Neural cell (in vitro differentiated cells): ENCODE data around the gene NKD1. TPM values are rescaled to one million over a fixed set of nuclear protein-coding genes. Genes with fewer than 3 reads are reported as not detected.

ENCODE experiments used
- H2AFZ ChIP-seq: fragments of 200-600, 300-800 bp; sonication (generic), shearing (Covaris generic); 2 replicates; pipeline ENCODE4 v1.6.0; 2014; ENCODE audit warnings: low read depth, mild to moderate bottlenecking, antibody characterized with exemption, low read length, moderate library complexity
- H3F3A ChIP-seq: fragments of 200-600 bp; shearing (Covaris generic); 2 replicates; pipeline ENCODE4 v1.6.1; 2016; ENCODE audit warnings: mild to moderate bottlenecking, moderate library complexity, mixed read lengths, antibody characterized with exemption, low read length; ENCODE audit not compliant: insufficient read depth, poor library complexity, severe bottlenecking
- H3K27ac ChIP-seq: fragments of 200-600, 300-800 bp; sonication (generic), shearing (Covaris generic); 2 replicates; pipeline ENCODE4 v1.5.1; 2014; ENCODE audit warnings: mild to moderate bottlenecking, low read length, moderate library complexity
- H3K27me3 ChIP-seq: fragments of 300-800, 200-600 bp; sonication (generic), shearing (Covaris generic); 2 replicates; pipeline ENCODE4 v1.6.0; 2014; ENCODE audit warnings: mild to moderate bottlenecking, low read depth, low read length, moderate library complexity; ENCODE audit not compliant: insufficient read depth
- H3K36me3 ChIP-seq: fragments of 300-800, 200-600 bp; sonication (generic), shearing (Covaris generic); 2 replicates; pipeline ENCODE4 v1.5.1; 2014; ENCODE audit warnings: mild to moderate bottlenecking, antibody characterized with exemption, low read length, moderate library complexity; ENCODE audit not compliant: insufficient read depth
- H3K4me2 ChIP-seq: fragments of 300-800, 200-600 bp; sonication (generic), shearing (Covaris generic); 2 replicates; pipeline ENCODE4 v1.6.0; 2014; ENCODE audit warnings: mild to moderate bottlenecking, low read length
- H3K4me3 ChIP-seq: fragments of 300-800, 200-600 bp; sonication (generic), shearing (Covaris generic); 2 replicates; pipeline ENCODE4 v1.5.1; 2014; ENCODE audit warnings: mild to moderate bottlenecking, low read length, moderate library complexity
- H3K79me2 ChIP-seq: fragments of 200-600 bp; shearing (Covaris generic); replicated peaks from 2 replicates; pipeline ENCODE4 v1.6.0; 2014; ENCODE audit warnings: mild to moderate bottlenecking, low read length, moderate library complexity; ENCODE audit not compliant: insufficient read depth
- H3K9ac ChIP-seq: fragments of 300-800, 200-600 bp; sonication (generic), shearing (Covaris generic); 2 replicates; pipeline ENCODE4 v1.6.1; 2016; ENCODE audit warnings: mild to moderate bottlenecking, low read length, mixed read lengths
- H3K9me2 ChIP-seq: fragments of 200-600 bp; shearing (Covaris generic); 2 replicates; pipeline ENCODE4 v1.6.1; 2016; ENCODE audit warnings: mild to moderate bottlenecking, low read length, mixed read lengths; ENCODE audit not compliant: insufficient read depth
- H3K9me3 ChIP-seq: fragments of 200-600, 300-800 bp; sonication (generic), shearing (Covaris generic); 2 replicates; pipeline ENCODE4 v1.6.1; 2016; ENCODE audit warnings: mild to moderate bottlenecking, mixed run types, low read length, moderate library complexity, mixed read lengths
- H4K20me1 ChIP-seq: fragments of 200-600 bp; shearing (Covaris generic); 2 replicates; pipeline ENCODE4 v1.6.1; 2016; ENCODE audit warnings: mild to moderate bottlenecking, mixed run types; ENCODE audit not compliant: insufficient read depth
- CTCF ChIP-seq: fragments of 450-650 bp; IDR thresholded peaks from 2 replicates; pipeline ENCODE4 v1.5.1; 2014; ENCODE audit warnings: antibody characterized with exemption, mild to moderate bottlenecking, moderate library complexity; ENCODE audit not compliant: poor library complexity, severe bottlenecking
- EP300 ChIP-seq: fragments of 450-650 bp; conservative IDR thresholded peaks from 2 replicates; pipeline ENCODE4 v1.6.1; 2014; ENCODE audit warnings: antibody characterized with exemption, mild to moderate bottlenecking, moderate library complexity; ENCODE audit not compliant: poor library complexity, severe bottlenecking
- EZH2 ChIP-seq: fragments of 200-600, 300-800 bp; shearing (Covaris generic), sonication (generic); IDR thresholded peaks from 2 replicates; pipeline ENCODE4 v1.6.1; 2014; ENCODE audit warnings: antibody characterized with exemption, low read length, borderline replicate concordance, mild to moderate bottlenecking; ENCODE audit not compliant: insufficient read depth, poor library complexity, severe bottlenecking
- MXI1 ChIP-seq: fragments of 450-650 bp; conservative IDR thresholded peaks from 2 replicates; pipeline ENCODE4 v1.6.1; 2014; ENCODE audit warnings: antibody characterized with exemption, mild to moderate bottlenecking; ENCODE audit not compliant: poor library complexity, severe bottlenecking
- POLR2AphosphoS5 ChIP-seq: IDR thresholded peaks from 2 replicates; pipeline ENCODE4 v1.6.1; 2012
- RAD21 ChIP-seq: fragments of 450-650 bp; conservative IDR thresholded peaks from 2 replicates; pipeline ENCODE4 v1.6.1; 2014; ENCODE audit warnings: antibody characterized with exemption, mild to moderate bottlenecking, moderate library complexity
- REST ChIP-seq: IDR thresholded peaks from 2 replicates; pipeline ENCODE4 v1.6.1; 2012; ENCODE audit warnings: borderline replicate concordance
- SMC3 ChIP-seq: fragments of 450-650 bp; conservative IDR thresholded peaks from 2 replicates; pipeline ENCODE4 v1.6.1; 2014; ENCODE audit warnings: antibody characterized with exemption, mild to moderate bottlenecking, moderate library complexity; ENCODE audit not compliant: poor library complexity
- TAF1 ChIP-seq: IDR thresholded peaks from 2 replicates; pipeline ENCODE4 v1.6.1; 2012; ENCODE audit warnings: low read depth
- polyA plus RNA-seq: library from polyadenylated mRNA; depleted of rRNA; stranded (reverse); fragments of >200 nt; gene quantifications from 2 replicates; pipeline ENCODE4 v1.2.3, GENCODE V29; 2014

NKD1 gene
- polyA plus RNA-seq, 1 donor from 2014 or later: 1.1 TPM

GRCh38 chr16:50559804-50560514 lies 11.8 kb downstream of the NKD1 start:
- peaks cover 3% of the 10 kb centered on the region for H3K9me3 ChIP-seq
- H3K9me2 ChIP-seq: no peaks in the 10 kb centered on the region
- no peak overlapping the region for H3K4me2 ChIP-seq
- no peak overlapping the region for H2AFZ ChIP-seq
- H3F3A ChIP-seq: no peaks in the 10 kb centered on the region
- H3K27ac ChIP-seq: no peak overlapping the region
- TF ChIP-seq TAF1 (no peak), RAD21 (no peak), REST (no peak), SMC3 (no peak), POLR2AphosphoS5 (no peak), EZH2 (no peak), CTCF (no peak), MXI1 (no peak), EP300 (no peak)
- H4K20me1 ChIP-seq: no peaks in the 10 kb centered on the region
- no peak overlapping the region for H3K9ac ChIP-seq
- no peak overlapping the region for H3K4me3 ChIP-seq
- H3K27me3 ChIP-seq: no peaks in the 10 kb centered on the region
- H3K36me3 ChIP-seq: no peaks in the 10 kb centered on the region
- no peaks in the 10 kb centered on the region for H3K79me2 ChIP-seq

GRCh38 chr16:50560903-50561863 lies 13.0 kb downstream of the NKD1 start:
- Histone ChIP-seq H3K36me3 (no peaks in the 10 kb centered on the region), H3K9me3 (peaks cover 1% of the 10 kb centered on the region), H3K27ac (no peak overlapping the region), H3K4me2 (no peak overlapping the region), H3K9me2 (no peaks in the 10 kb centered on the region), H4K20me1 (no peaks in the 10 kb centered on the region), H3K9ac (no peak overlapping the region), H3F3A (no peaks in the 10 kb centered on the region), H2AFZ (no peak overlapping the region), H3K79me2 (no peaks in the 10 kb centered on the region), H3K4me3 (no peak overlapping the region), H3K27me3 (no peaks in the 10 kb centered on the region)
- TF ChIP-seq RAD21 (no peak), EZH2 (no peak), SMC3 (no peak), MXI1 (no peak), EP300 (no peak), POLR2AphosphoS5 (no peak), REST (no peak), CTCF (no peak), TAF1 (no peak)
